Fibroblast of the aortic adventitia (primary cell): ENCODE results near the gene AOX1. TPM values are rescaled to one million over a fixed set of nuclear protein-coding genes. Genes with fewer than 3 reads are reported as not detected.
"Not testable (repeated sequence)": the region's sequence is repeated elsewhere in the genome, so short reads cannot be mapped to it uniquely, and the experiment has no call there.

Experiments
- DNase-seq: peaks from one replicate; pipeline ENCODE4 v3.0.0-alpha.2; 2010; ENCODE audit warnings: low read depth
- H3K4me3 ChIP-seq: 2 replicates; pipeline ENCODE4 v1.5.1; 2011; ENCODE audit warnings: low read depth, mild to moderate bottlenecking, control low read depth, low read length, moderate library complexity
- total RNA-seq: library from RNA; depleted of rRNA; stranded (reverse); fragments of >200 nt; gene quantifications from 2 replicates; pipeline ENCODE4 v1.2.3, GENCODE V29; 2012; ENCODE audit warnings: low replicate concordance
- TF ChIP-seq, protein P1 (sequence below): IDR thresholded peaks from 2 replicates; pipeline ENCODE4 v1.5.1; 2011; ENCODE audit warnings: mild to moderate bottlenecking, low read length, control low read depth, inconsistent platforms; ENCODE audit not compliant: insufficient read depth

The AOX1 gene
- total RNA-seq, 1 donor: 23.6 TPM

DNA sequence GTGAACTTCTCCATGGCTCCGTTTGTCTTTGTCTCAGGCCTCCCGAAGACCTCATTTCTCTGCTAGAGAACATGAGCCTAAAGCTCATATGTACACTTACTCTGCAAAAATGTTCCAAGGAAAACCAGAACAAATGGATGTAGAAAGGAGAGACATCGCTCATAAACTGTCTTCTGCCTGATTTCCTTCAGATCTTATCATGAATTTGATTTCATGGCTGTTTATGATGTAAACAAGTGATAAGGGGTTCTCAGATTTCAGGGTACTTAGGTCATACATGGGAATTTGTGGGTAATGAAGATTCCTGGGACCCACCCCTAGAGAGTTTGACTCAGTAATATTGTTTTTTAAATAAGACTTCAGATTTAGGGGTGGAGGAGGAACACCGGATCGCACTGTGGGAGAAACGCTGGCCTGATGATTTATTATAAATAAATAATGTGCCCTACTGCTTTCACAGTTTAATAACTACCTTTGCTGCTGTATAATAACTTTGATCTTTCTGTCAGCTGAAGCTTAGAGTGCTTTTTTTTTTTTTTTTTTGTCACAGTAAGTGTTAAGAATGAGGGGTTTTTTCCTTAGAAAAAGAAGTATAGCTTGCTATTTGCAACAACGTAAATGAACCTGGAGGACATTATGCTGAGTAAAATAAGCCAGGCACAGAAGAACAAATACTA is 14.9 kb downstream of the AOX1 start:
- TF ChIP-seq, protein P1, sequence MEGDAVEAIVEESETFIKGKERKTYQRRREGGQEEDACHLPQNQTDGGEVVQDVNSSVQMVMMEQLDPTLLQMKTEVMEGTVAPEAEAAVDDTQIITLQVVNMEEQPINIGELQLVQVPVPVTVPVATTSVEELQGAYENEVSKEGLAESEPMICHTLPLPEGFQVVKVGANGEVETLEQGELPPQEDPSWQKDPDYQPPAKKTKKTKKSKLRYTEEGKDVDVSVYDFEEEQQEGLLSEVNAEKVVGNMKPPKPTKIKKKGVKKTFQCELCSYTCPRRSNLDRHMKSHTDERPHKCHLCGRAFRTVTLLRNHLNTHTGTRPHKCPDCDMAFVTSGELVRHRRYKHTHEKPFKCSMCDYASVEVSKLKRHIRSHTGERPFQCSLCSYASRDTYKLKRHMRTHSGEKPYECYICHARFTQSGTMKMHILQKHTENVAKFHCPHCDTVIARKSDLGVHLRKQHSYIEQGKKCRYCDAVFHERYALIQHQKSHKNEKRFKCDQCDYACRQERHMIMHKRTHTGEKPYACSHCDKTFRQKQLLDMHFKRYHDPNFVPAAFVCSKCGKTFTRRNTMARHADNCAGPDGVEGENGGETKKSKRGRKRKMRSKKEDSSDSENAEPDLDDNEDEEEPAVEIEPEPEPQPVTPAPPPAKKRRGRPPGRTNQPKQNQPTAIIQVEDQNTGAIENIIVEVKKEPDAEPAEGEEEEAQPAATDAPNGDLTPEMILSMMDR: no peak
- no peak overlapping the region for H3K4me3 ChIP-seq
- peak; percentile 65 for DNase-seq

DNA sequence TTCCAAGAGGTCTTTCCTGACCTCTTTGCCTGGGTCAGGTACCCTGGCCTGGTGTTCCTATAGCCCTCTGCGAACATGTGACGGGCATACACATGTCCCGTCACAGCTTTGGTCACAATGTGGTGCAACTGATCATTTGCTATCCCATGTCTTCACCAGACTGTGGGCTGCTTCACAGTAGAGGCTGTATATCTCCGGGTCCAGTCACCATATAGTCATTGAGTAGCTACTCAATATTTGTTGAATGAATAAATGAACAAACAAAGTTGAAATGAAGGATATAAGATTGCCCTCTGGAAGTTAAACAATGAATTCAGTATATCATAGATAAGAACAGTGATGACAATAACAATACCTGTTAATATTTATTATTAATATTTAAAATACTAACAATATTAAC is 16.8 kb downstream of the AOX1 start:
- no peak for DNase-seq
- no peak overlapping the region for H3K4me3 ChIP-seq
- TF ChIP-seq, protein P1: no peak

DNA sequence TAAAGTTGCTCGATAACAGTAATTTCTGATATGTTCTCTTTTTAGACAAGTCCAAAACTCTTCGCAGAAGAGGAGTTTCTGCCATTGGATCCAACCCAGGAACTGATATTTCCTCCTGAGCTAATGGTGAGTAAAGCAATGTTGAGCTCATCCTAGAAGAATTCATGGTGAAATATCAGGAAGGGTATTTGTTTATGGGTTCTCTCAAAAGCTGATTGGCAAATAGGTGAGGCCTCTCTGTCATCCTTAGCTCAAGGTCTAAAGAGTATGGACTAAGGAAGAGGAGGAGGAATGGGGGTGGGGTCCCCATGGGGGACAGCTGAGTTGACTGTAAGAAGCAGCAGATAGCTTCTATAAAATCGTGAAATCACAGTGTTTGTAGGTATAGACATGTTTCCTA is 18.2 kb downstream of the AOX1 start:
- no peak overlapping the region for H3K4me3 ChIP-seq
- peak; percentile 71 for DNase-seq
- TF ChIP-seq, protein P1: no peak

DNA sequence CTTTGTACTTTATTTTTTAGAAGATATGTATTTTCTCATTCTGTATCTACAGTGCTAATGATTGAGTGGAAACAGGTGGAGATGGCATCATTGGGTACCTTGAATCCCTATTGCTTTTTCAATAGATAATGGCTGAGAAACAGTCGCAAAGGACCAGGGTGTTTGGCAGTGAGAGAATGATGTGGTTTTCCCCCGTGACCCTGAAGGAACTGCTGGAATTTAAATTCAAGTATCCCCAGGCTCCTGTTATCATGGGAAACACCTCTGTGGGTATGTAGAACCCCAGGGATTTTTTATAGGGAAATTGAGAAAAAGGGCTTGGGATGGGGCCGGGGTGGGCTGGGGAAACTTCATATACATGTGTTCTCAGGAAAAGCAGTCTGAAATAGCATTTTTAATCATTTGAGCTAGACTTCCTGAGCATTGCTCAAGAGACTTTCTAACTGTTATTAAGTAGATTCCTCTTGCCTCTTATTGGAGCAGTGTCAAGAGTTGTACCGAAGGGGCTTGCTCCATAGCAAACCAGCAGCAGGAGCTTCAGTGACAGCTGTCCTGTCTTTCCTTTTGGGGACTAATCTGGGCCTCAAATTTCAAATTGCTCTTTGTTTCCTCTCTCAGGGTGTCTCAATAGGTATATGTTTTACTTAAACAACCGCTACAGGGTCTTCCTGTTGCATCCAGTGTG is 18.9 kb downstream of the AOX1 start:
- peak; percentile 43 for DNase-seq
- H3K4me3 ChIP-seq: no peak overlapping the region
- TF ChIP-seq, protein P1: no peak

DNA sequence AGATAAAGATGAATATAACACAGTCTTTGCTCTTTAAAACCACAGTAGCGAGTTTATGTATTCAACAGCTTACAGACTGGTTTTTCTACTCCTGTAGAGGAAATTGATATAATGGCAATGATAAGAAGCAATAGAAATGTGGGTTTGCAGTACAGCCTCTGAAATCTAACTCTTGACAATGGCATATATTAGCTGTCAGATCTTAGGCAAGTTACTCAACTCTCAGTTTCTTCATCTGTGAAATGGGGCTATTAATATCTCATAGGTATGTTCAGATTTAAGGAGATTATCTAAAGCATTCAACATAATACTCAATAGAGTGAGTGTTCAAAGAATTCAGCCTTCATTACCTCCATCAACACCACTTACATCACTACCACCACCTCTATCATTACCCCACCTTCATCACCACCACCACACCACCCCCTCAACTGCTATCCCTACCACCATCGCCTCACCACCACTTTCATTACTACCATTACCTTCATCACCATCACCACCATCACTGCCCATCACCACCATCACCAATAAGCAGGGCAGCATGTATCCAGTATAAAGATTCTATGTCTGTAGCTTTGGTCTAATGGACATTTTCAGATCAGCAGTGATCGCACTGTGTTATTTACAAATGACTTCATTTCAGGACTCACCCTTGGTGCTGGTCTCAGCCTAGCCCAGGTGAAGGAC is 22.7 kb downstream of the AOX1 start:
- no peak overlapping the region for H3K4me3 ChIP-seq
- no peak for DNase-seq
- TF ChIP-seq, protein P1: no peak

DNA sequence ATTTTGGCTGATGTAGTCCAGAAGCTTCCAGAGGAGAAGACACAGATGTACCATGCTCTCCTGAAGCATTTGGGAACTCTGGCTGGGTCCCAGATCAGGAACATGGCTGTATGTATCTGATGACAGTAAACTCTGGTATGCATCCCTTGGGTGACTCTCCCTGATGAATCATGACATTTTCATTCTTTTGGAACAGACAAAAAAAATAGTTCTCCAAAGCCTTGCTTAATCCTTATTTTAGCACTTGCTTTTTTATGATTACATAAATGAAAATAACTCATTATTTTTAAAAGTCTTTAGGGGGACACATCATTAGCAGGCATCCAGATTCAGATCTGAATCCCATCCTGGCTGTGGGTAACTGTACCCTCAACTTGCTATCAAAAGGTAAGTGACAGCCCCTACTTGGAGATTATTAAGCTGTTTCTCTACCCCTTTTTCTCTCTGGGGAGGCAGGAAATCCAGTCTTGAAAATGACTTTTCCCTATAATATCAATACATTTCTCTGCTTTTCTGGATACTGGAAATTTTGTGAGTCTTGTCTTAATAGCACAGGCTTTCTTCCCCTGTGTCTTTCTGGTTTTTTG is 23.3 kb downstream of the AOX1 start:
- peak; percentile 92 for DNase-seq
- TF ChIP-seq, protein P1: no peak
- no peak overlapping the region for H3K4me3 ChIP-seq

DNA sequence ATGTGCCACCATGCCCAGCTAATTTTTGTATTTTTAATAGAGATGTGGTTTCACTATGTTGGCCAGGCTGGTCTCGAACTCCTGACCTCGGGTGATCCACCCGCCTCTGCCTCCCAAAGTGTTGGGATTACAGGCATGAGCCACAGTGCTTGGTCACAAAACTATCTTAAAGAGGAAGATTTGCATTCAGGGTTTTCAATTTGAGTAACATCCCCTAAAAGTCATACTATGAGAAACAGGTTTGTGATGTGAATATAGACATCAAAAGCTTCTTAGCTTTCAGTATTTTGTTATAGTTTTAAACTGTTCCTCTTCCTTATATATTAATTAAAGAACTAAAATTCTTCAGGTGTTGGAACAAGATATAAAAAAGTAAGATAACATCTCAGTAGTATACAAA is 24.4 kb downstream of the AOX1 start:
- H3K4me3 ChIP-seq, DNase-seq: not testable (repeated sequence)
